K562 (cell line): ENCODE results near the gene TKT.

Experiments used
- CHD2 ChIP-seq: IDR thresholded peaks from 2 replicates; pipeline ENCODE4 v1.6.1; 2011; ENCODE audit warnings: low read depth, low read length
- CTCF ChIP-seq, 3 experiments: IDR thresholded peaks in 2 of 3; conservative IDR thresholded peaks in 1 of 3; 2 replicates each; pipeline ENCODE4 v1.5.1; 2011 to 2012; ENCODE audit warnings: low read length in 3 of 3, mild to moderate bottlenecking in 3 of 3, control low read depth in 2 of 3, improper control_type of control experiment in 1 of 3, inconsistent platforms in 1 of 3, low read depth in 1 of 3, mixed read lengths in 1 of 3, moderate library complexity in 1 of 3; ENCODE audit not compliant: insufficient read depth in 2 of 3
- EZH2 ChIP-seq: IDR thresholded peaks from 2 replicates; pipeline ENCODE4 v1.6.1; 2012; ENCODE audit warnings: low read depth, mild to moderate bottlenecking, inconsistent platforms, low read length, borderline replicate concordance
- HDGF ChIP-seq: fragments of 450-650 bp; IDR thresholded peaks from 2 replicates; pipeline ENCODE4 v1.6.1; 2016
- MXI1 ChIP-seq: IDR thresholded peaks from 2 replicates; pipeline ENCODE4 v1.6.1; 2011; ENCODE audit warnings: low read depth, mild to moderate bottlenecking, improper control_type of control experiment, low read length
- MYC ChIP-seq, 2 experiments: fragments of 250-450 bp in 1 of 2; sonication (Bioruptor Pico) in 1 of 2; IDR thresholded peaks; 2 replicates each; pipeline versions ENCODE4 v1.5.1 to v1.6.1; 2012 to 2021; ENCODE audit warnings: low read depth in 2 of 2, borderline replicate concordance in 1 of 2, improper control_type of control experiment in 1 of 2, low read length in 1 of 2, mild to moderate bottlenecking in 1 of 2, moderate library complexity in 1 of 2
- RBM22 ChIP-seq: fragments of 200-400 bp; formaldehyde crosslinking; IDR thresholded peaks from 2 replicates; pipeline ENCODE4 v1.6.1; 2018; ENCODE audit warnings: low read length, low read depth; ENCODE audit not compliant: poor library complexity, severe bottlenecking
- U2AF1 ChIP-seq: fragments of 200-400 bp; formaldehyde crosslinking; optimal IDR thresholded peaks from 2 replicates; pipeline ENCODE3; 2017; ENCODE audit warnings: mild to moderate bottlenecking, low read depth, low read length, moderate library complexity
- YY1 ChIP-seq, 3 experiments: IDR thresholded peaks; 2 replicates each; pipeline ENCODE4 v1.6.1; 2011; ENCODE audit warnings: low read length in 2 of 3, mild to moderate bottlenecking in 2 of 3, moderate library complexity in 2 of 3, borderline replicate concordance in 1 of 3, control low read depth in 1 of 3, low read depth in 1 of 3; ENCODE audit not compliant: insufficient read depth in 3 of 3, insufficient replicate concordance in 2 of 3, control insufficient read depth in 1 of 3, insufficient read length in 1 of 3; ENCODE audit errors: extremely low read depth in 1 of 3
- ZFP1 ChIP-seq: fragments of 450-650 bp; formaldehyde crosslinking; IDR thresholded peaks from 2 replicates; pipeline ENCODE4 v1.4.0; 2020; ENCODE audit warnings: mild to moderate bottlenecking, mixed read lengths
- ZFX ChIP-seq: sonication (generic); formaldehyde crosslinking; IDR thresholded peaks from 2 replicates; pipeline ENCODE4 v1.8.0; 2022; ENCODE audit warnings: mild to moderate bottlenecking, missing genetic modification reagents, moderate library complexity
- TF ChIP-seq, protein P1 (sequence below): IDR thresholded peaks from 2 replicates; pipeline ENCODE4 v1.6.1; 2014; ENCODE audit warnings: antibody characterized with exemption
- TF ChIP-seq, protein P2 (sequence below): fragments of 150-350 bp; IDR thresholded peaks from 2 replicates; pipeline ENCODE4 v1.6.1; 2014; ENCODE audit warnings: low read depth, mild to moderate bottlenecking, low read length, borderline replicate concordance
- TF ChIP-seq, protein P3 (sequence below): sonication (generic); formaldehyde crosslinking; IDR thresholded peaks from 2 replicates; pipeline ENCODE4 v1.8.0; 2022; ENCODE audit warnings: mild to moderate bottlenecking, missing genetic modification reagents, borderline replicate concordance

DNA sequence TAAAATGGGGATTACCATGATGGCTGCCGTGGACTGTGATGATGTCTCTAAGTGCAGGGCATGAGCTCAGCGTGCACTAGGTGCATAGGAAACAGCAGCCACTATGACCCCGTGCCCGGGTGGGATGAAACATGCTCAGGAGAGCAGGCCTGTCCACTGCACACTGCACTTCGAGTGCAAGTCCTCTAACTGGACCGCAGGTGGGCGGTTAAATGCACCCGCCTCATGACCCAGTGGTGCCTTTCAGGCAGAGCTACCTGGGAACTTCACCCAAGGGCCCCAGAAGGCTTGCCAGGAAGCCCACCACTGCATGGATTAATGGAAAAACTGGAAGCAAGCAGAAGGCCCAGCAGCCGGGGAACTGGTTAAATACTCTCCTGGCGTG, 60.8 kb downstream of the TKT start:
- TF ChIP-seq CHD2 (no peak), CTCF (IDR thresholded peaks at IDR 0.05 in 2 of 3, conservative IDR thresholded peaks at IDR 0.05 in 1 of 3; ENCODE audit: insufficient read depth in 2 of 3, low read depth in 1 of 3, low read length in 3 of 3) (no peak), ZFP1 (CRISPR knock-in tag) (no peak), EZH2 (no peak), HDGF (no peak), MXI1 (no peak), YY1 (IDR thresholded peaks at IDR 0.05; ENCODE audit: borderline replicate concordance in 1 of 3, control insufficient read depth in 1 of 3, extremely low read depth in 1 of 3, insufficient read depth in 3 of 3, insufficient read length in 1 of 3, insufficient replicate concordance in 2 of 3, low read depth in 1 of 3, low read length in 2 of 3) (no peak), ZFX (no peak), MYC (IDR thresholded peaks at IDR 0.05; ENCODE audit: low read depth, low read length) (no peak), MYC (CRISPR knock-in tag; IDR thresholded peaks at IDR 0.05; ENCODE audit: borderline replicate concordance, low read depth) (no peak), U2AF1 (no peak), RBM22 (no peak)
- TF ChIP-seq, protein P1, sequence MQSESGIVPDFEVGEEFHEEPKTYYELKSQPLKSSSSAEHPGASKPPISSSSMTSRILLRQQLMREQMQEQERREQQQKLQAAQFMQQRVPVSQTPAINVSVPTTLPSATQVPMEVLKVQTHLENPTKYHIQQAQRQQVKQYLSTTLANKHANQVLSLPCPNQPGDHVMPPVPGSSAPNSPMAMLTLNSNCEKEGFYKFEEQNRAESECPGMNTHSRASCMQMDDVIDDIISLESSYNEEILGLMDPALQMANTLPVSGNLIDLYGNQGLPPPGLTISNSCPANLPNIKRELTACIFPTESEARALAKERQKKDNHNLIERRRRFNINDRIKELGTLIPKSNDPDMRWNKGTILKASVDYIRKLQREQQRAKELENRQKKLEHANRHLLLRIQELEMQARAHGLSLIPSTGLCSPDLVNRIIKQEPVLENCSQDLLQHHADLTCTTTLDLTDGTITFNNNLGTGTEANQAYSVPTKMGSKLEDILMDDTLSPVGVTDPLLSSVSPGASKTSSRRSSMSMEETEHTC: no peak
- TF ChIP-seq, protein P2, sequence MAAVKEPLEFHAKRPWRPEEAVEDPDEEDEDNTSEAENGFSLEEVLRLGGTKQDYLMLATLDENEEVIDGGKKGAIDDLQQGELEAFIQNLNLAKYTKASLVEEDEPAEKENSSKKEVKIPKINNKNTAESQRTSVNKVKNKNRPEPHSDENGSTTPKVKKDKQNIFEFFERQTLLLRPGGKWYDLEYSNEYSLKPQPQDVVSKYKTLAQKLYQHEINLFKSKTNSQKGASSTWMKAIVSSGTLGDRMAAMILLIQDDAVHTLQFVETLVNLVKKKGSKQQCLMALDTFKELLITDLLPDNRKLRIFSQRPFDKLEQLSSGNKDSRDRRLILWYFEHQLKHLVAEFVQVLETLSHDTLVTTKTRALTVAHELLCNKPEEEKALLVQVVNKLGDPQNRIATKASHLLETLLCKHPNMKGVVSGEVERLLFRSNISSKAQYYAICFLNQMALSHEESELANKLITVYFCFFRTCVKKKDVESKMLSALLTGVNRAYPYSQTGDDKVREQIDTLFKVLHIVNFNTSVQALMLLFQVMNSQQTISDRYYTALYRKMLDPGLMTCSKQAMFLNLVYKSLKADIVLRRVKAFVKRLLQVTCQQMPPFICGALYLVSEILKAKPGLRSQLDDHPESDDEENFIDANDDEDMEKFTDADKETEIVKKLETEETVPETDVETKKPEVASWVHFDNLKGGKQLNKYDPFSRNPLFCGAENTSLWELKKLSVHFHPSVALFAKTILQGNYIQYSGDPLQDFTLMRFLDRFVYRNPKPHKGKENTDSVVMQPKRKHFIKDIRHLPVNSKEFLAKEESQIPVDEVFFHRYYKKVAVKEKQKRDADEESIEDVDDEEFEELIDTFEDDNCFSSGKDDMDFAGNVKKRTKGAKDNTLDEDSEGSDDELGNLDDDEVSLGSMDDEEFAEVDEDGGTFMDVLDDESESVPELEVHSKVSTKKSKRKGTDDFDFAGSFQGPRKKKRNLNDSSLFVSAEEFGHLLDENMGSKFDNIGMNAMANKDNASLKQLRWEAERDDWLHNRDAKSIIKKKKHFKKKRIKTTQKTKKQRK: no peak
- TF ChIP-seq, protein P3, sequence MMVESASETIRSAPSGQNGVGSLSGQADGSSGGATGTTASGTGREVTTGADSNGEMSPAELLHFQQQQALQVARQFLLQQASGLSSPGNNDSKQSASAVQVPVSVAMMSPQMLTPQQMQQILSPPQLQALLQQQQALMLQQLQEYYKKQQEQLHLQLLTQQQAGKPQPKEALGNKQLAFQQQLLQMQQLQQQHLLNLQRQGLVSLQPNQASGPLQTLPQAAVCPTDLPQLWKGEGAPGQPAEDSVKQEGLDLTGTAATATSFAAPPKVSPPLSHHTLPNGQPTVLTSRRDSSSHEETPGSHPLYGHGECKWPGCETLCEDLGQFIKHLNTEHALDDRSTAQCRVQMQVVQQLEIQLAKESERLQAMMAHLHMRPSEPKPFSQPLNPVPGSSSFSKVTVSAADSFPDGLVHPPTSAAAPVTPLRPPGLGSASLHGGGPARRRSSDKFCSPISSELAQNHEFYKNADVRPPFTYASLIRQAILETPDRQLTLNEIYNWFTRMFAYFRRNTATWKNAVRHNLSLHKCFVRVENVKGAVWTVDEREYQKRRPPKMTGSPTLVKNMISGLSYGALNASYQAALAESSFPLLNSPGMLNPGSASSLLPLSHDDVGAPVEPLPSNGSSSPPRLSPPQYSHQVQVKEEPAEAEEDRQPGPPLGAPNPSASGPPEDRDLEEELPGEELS: no peak
